AG10803 (cell line): Measurements from ENCODE around the gene DEFB113.
A peak's percentile ranks its signal among the peaks of the same experiment; 100 is the strongest.

Experiments used
- DNase-seq: peaks from one replicate; pipeline ENCODE4 v3.0.0; 2010; ENCODE audit warnings: low read depth
- H3K4me3 ChIP-seq: 2 replicates; pipeline ENCODE4 v1.5.1; 2011; ENCODE audit warnings: mild to moderate bottlenecking, low read length, control low read depth
- TF ChIP-seq, protein P1 (sequence below): conservative IDR thresholded peaks from 2 replicates; pipeline ENCODE4 v1.5.1; 2011; ENCODE audit warnings: mild to moderate bottlenecking, low read length, control low read depth, inconsistent platforms

The DEFB113 gene

DNA sequence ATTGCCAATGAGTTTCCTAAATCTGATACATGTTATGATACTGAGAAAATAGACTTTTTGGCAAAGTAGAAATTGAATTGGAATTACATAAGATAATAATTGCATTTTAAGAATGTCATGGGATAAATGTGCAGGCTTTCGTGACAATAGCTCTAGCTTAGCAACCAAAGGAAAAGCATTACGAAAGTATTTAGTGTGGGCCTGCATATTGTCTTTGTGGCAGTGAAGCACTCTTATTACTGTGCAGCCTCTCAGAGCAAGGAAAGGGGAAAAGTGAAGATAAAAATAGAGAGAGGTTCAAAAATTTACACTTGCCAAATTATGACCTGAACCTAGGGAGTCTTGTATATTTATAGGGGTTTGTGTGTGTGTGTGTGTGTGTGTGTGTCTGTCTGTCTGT lies 12.6 kb upstream of the DEFB113 start:
- no peak for DNase-seq
- no peak overlapping the region for H3K4me3 ChIP-seq
- TF ChIP-seq, protein P1, sequence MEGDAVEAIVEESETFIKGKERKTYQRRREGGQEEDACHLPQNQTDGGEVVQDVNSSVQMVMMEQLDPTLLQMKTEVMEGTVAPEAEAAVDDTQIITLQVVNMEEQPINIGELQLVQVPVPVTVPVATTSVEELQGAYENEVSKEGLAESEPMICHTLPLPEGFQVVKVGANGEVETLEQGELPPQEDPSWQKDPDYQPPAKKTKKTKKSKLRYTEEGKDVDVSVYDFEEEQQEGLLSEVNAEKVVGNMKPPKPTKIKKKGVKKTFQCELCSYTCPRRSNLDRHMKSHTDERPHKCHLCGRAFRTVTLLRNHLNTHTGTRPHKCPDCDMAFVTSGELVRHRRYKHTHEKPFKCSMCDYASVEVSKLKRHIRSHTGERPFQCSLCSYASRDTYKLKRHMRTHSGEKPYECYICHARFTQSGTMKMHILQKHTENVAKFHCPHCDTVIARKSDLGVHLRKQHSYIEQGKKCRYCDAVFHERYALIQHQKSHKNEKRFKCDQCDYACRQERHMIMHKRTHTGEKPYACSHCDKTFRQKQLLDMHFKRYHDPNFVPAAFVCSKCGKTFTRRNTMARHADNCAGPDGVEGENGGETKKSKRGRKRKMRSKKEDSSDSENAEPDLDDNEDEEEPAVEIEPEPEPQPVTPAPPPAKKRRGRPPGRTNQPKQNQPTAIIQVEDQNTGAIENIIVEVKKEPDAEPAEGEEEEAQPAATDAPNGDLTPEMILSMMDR = no peak

DNA sequence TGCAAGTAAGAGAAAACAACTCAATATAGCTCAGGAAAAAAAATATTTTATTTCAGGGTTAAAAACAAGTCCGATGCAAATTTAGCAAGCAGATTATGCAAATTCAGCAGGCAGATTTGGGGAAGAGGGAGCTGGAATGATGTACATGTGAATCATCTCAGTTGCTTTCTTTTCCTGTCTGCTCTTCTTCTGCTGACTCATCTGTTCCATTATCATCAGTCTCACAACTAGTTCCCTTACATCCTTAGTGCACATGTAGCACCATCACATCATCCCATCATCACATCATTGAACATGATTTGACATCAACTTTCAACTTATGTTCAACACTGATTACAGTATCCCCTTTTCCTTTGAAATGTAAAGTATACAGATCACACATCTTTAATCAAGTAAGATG lies 11.5 kb upstream of the DEFB113 start:
- TF ChIP-seq, protein P1 = no peak
- H3K4me3 ChIP-seq = no peak overlapping the region
- peak; percentile 20 for DNase-seq

DNA sequence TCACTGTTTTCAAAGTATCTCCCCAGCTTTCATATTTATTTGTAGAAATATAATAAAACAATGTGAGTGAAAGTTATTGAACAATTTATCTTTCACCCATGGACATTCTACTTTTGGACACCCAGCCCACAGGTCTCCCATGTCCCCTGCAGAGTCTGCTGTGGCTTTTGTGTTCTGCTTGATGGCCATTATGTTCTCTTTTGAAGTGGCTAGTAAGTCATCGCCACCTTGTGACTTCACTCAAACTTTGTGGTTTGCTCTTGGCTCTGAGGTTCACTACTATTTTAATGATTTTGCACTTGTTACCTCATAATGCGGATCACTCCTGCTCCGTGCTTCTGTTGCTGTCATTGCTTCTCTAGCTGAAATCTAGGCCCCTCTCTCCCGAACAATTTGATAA lies 10.2 kb upstream of the DEFB113 start:
- no peak for DNase-seq
- TF ChIP-seq, protein P1 = no peak
- H3K4me3 ChIP-seq = no peak overlapping the region

DNA sequence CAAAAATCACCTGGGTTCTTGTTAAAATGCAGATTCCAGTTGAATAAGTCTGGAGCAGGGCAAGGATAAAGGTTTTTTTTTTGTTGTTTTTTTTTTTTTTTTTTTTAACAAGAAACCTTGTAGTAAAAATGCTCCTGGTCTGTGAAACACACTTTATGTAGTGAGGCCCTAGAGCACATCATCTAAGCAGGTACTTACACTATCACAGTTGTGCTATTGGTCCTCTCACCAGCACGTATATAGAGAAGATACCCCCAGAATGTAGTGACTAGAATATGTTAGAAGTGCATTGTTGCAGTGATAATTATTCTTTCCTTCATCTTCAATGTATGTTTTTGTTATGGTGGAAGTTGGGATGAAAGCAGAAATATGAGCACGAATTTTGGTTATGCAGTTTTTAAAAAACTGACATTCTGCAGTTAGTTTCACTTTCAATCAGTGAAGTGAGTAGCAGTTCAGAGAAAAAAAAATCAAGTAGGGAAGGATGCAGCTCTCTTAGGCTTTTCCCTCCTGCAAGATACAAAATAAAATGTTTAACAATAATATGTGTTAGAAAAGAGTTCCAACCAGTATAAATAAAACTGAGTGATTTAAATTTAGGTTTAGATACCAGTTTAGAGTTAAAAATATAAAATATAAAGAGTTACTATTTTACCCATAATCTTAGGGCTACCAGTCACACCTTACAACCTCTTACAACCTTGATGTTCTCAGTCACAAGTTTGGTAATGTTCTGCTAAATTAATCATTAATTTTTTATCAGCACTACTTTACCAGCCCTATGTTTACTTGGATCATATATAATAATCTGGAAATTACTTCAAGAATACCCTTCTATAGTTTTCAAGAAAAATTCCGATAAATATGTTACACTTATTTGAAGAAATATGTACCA lies 9.2 kb upstream of the DEFB113 start:
- H3K4me3 ChIP-seq = peak overlapping the region; percentile 12; the same call in 1 of the 2 replicates
- DNase-seq = no peak
- TF ChIP-seq, protein P1 = no peak

DNA sequence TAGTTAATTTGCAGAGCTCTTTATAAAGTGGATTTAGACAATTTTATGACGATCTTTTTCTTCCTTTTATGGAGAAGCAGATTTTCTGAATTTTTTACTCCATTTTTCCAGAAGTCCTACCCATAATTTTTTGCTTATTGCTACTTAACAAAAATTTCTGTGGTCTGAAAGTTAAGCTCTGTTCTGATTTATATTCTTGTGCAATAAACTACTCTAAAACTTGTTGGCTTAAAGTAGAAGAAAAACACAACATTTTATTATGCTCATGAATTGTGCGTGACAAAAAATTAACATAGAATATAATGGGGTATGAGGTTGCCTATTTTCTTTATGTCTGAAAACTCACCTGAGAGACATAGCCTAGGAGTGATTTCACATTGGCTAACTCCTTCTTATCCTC lies 2.6 kb downstream of the DEFB113 start:
- DNase-seq = no peak
- H3K4me3 ChIP-seq = no peak overlapping the region

DNA sequence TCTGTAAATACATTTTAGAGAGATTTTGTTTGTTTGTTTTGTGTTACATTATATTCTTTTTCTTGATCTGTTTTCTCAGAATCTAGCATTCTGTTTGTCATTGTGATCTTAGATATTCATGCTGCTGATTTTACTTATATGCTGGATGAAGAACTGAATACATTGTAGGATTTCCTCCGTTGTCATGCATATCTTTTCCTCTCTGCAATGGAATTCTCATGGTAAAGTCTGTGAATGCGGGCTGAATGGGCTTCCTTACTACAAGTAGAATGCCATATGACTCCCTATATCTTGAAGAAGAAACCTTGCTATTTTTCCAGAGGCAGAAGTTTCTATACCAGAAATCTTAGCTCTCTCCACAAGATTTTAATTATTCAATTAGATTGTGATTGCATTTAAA lies 3.1 kb downstream of the DEFB113 start:
- H3K4me3 ChIP-seq = no peak overlapping the region
- no peak for DNase-seq
- TF ChIP-seq, protein P1 = no peak

More for the DNA sequence above, 2.6 kb downstream of the DEFB113 start:
- TF ChIP-seq, protein P1 = no peak

DNA sequence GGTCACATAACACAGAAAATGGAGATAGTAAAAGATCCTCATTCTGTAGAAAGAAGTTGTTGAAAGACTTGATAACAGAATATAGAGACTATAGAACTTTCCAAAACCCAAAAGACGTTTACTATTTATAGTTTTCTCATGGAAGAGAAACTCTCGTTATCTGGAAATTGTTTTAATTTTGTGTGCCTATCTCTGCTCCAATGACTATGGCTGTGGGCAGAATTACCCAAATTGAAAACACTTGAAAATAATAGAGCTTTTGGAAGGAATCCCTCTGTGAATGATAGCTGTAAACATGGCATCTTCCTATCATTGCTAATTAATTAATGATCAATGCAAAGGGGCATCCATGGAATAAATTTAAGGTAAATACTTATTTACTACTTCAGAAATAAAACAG lies 5.4 kb downstream of the DEFB113 start, which contains the start of gene DEFB114:
TSS of gene DEFB114 (minus strand) at position 101 of the 400 bp plus-strand sequence. CDS start at position 42, 59 bp downstream.
- H3K4me3 ChIP-seq = no peak within 1 kb of the TSS
- TF ChIP-seq, protein P1 = no peak
- no peak for DNase-seq
